Stimulated activated naive CD8-positive, alpha-beta T cell treated with anti-CD3 and anti-CD28 coated beads, Interleukin-15, Interleukin-2, amounts not matched to agents 100 ng/mL and 50 ng/mL, for 24 hours (primary cell): ENCODE measurements around the gene CPM.
"Not testable (repeated sequence)": the region's sequence is repeated elsewhere in the genome, so short reads cannot be mapped to it uniquely, and the experiment has no call there.

Experiments
- H3K27ac Mint-ChIP-seq: one replicate; pipeline ENCODE4 v1.8.0; 2021; ENCODE audit warnings: mild to moderate bottlenecking, mixed read lengths
- H3K27me3 Mint-ChIP-seq: one replicate; pipeline ENCODE4 v1.8.0; 2021; ENCODE audit warnings: mixed read lengths
- H3K36me3 Mint-ChIP-seq: one replicate; pipeline ENCODE4 v1.8.0; 2021; ENCODE audit warnings: low read depth, mixed read lengths
- H3K4me1 Mint-ChIP-seq: one replicate; pipeline ENCODE4 v1.8.0; 2021; ENCODE audit warnings: low read depth, mixed read lengths
- H3K4me3 Mint-ChIP-seq: one replicate; pipeline ENCODE4 v1.8.0; 2021; ENCODE audit warnings: mild to moderate bottlenecking, mixed read lengths
- H3K9me3 Mint-ChIP-seq: one replicate; pipeline ENCODE4 v1.8.0; 2021; ENCODE audit warnings: mixed read lengths

Gene CPM

DNA sequence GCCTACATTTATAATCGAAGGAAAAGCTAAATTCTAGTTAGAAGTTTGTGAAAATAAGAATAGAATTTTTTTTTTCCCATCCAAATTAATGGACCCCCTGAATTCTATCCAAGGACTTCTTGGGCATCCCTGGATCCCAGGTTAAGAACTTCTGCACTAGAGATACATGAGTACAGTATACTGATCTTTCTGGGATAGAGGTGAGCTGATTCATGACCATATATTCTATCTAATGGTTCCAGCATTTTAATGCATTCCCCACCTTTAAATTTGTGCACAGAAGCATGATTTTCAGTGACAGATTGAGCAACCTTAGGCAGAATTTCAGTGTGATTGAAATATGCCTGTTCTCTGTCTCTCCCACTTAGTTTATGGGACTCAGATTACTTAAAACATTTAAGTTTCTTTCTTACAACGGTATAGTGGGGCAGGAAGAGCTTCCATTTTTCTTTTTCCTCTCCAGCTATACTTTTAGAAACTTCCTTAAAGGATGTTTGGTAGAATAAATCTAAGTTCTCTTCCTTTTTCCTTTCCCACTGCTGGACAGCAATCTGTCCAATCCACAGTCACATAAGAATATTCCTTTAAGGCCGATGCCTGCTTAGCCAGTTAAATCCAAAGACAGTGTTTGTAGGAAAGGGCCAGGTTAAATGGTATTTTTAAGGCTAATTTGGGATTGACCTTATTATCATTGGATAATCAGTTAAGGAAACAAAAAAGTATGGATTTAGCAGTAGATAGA is 118.3 kb downstream of the CPM start:
- Mint-ChIP-seq H3K27ac (peak overlapping the region; percentile 1), H3K36me3 (peaks cover 73% of the 10 kb centered on the region), H3K4me3 (no peak overlapping the region), H3K9me3 (no peaks in the 10 kb centered on the region), H3K27me3 (no peaks in the 10 kb centered on the region), H3K4me1 (peaks cover 48% of the 10 kb centered on the region)

DNA sequence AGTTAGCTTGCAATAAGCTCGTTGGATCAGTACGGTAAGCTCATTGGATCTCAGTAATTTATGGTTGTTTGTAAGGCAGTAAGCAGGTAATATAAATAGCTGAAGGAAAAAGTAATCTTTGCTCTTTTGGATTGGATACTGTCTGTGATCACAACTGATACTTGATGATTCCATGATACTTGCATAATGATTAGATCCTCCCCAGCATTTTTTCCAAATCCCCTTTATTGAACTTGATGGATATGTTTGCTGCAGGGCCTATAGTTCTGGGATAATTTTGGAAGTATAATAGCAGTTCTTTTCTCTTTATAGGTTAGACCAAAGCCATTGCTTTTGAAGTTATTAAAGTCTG is 119.8 kb downstream of the CPM start:
- no peaks in the 10 kb centered on the region for H3K27me3 Mint-ChIP-seq
- peaks cover 74% of the 10 kb centered on the region for H3K36me3 Mint-ChIP-seq
- no peak overlapping the region for H3K4me3 Mint-ChIP-seq
- H3K4me1 Mint-ChIP-seq: peaks cover 60% of the 10 kb centered on the region
- H3K27ac Mint-ChIP-seq: no peak overlapping the region
- H3K9me3 Mint-ChIP-seq: no peaks in the 10 kb centered on the region

DNA sequence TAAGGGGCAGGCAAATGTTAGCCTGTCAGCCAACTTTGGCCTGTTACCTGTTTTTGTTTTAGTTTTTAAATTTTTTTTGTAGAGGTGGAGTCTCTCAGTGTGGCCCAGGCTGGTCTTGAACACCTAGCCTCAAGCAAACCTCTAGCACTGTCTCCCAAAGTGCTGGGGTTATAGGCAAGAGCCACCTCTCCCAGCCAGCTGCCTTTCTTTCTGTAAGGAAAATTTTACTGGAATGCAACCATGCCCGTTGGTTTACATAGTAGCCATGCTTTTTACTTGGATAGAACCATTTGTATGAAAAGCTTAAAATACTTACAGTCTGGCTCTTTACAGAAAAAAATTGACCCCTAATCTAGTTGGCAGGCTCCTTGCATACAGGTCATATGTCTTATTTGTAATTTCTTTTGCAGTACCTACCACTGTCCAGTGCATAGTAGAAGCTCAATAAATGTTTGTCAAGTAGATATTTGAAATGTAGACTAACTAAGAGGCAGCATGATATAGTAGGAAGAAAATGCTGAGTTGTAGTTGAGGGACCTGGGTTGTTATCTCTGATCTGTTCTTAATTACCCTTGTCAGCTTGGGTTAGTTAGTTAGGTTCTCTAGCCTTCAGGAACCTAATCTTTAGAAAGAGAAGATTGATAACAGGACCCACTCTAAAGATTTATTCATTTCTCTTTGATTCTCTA is 120.3 kb downstream of the CPM start:
- H3K4me3 Mint-ChIP-seq: peak overlapping the region; percentile 38
- H3K27me3 Mint-ChIP-seq: no peaks in the 10 kb centered on the region
- H3K9me3 Mint-ChIP-seq: no peaks in the 10 kb centered on the region
- H3K27ac Mint-ChIP-seq: no peak overlapping the region
- H3K36me3 Mint-ChIP-seq: peaks cover 74% of the 10 kb centered on the region
- H3K4me1 Mint-ChIP-seq: peaks cover 60% of the 10 kb centered on the region

DNA sequence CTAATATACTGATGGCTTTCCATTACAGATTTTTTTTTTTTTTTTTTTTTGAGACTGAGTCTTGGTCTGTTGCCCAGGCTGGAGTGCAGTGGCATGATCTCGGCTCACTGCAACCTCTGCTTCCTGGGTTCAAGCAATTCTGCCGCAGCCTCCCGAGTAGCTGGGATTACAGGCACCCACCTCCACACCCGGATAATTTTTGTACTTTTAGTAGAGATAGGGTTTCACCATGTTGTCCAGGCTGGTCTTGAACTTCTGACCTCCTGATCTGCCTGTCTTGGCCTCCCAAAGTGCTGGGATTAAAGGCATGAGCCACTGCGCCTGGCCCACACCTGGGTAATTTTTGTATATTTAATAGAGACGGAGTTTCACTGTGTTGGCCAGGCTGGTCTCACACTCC is 121.4 kb downstream of the CPM start:
- H3K27ac Mint-ChIP-seq: peak overlapping the region; percentile 76
- peaks cover 66% of the 10 kb centered on the region for H3K36me3 Mint-ChIP-seq
- H3K27me3 Mint-ChIP-seq, H3K4me3 Mint-ChIP-seq, H3K9me3 Mint-ChIP-seq: not testable (repeated sequence)
- peaks cover 68% of the 10 kb centered on the region for H3K4me1 Mint-ChIP-seq

DNA sequence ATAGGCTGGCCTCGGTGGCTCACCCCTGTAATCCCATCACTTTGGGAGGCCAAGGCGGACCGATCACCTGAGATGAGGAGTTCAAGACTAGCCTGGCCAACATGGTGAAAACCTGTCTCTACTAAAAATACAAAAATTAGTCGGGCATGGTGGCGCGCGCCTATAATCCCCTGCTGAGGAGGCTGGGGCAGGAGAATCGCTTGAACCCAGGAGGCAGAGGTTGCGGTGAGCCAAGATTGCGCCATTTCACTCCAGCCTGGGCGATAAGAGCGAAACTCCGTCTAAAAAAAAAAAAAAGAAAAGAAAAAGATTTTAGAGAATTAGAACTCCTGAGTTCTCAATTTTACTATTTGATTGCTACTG is 123.0 kb downstream of the CPM start:
- Mint-ChIP-seq H3K36me3 (peaks cover 54% of the 10 kb centered on the region), H3K27ac (peak overlapping the region; percentile 99), H3K4me3 (peak overlapping the region; percentile 95), H3K4me1 (peaks cover 62% of the 10 kb centered on the region)
- not testable (repeated sequence) for H3K9me3 Mint-ChIP-seq, H3K27me3 Mint-ChIP-seq

DNA sequence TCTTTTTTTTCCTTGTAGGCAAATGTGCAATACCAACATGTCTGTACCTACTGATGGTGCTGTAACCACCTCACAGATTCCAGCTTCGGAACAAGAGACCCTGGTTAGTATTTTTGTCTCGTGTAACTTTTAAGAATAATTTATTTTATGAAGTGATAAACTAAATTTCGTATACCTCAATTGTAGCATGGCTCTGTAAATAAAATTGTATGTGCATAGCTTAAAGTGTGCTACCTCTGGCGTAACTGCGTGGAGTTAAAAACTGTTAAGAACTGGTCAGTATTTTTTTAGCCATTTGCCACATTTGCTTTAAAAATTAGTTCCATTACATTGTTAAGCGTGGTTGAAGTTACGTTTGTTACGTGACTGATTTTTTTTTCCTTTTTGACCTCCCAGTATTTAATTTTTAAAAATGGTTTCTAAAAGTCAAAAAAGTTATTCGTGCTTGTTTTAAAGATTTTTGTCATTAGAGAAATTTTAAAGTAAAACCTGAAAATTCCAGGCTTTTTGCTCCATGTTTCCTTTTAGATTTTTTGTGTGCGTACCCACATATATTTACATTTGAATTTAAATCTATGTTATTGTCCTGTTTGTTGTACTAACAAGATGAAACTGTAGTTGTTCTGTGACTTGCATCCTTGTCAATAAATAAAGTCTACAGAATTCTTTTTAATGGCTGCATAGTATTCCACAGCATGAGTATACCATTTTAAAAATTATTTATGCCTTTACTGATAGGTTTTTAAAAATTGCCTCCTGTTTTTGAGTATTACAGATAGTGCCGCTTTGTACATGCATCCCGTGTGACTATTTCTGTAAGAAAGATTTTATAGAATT is 123.6 kb downstream of the CPM start:
- H3K36me3 Mint-ChIP-seq: peaks cover 48% of the 10 kb centered on the region
- H3K9me3 Mint-ChIP-seq: no peaks in the 10 kb centered on the region

DNA sequence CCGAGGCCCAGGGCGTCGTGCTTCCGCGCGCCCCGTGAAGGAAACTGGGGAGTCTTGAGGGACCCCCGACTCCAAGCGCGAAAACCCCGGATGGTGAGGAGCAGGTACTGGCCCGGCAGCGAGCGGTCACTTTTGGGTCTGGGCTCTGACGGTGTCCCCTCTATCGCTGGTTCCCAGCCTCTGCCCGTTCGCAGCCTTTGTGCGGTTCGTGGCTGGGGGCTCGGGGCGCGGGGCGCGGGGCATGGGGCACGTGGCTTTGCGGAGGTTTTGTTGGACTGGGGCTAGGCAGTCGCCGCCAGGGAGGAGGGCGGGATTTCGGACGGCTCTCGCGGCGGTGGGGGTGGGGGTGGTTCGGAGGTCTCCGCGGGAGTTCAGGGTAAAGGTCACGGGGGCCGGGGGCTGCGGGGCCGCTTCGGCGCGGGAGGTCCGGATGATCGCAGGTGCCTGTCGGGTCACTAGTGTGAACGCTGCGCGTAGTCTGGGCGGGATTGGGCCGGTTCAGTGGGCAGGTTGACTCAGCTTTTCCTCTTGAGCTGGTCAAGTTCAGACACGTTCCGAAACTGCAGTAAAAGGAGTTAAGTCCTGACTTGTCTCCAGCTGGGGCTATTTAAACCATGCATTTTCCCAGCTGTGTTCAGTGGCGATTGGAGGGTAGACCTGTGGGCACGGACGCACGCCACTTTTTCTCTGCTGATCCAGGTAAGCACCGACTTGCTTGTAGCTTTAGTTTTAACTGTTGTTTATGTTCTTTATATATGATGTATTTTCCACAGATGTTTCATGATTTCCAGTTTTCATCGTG is 124.4 kb downstream of the CPM start:
- no peaks in the 10 kb centered on the region for H3K9me3 Mint-ChIP-seq
- no peaks in the 10 kb centered on the region for H3K27me3 Mint-ChIP-seq
- peak overlapping the region; percentile 95 for H3K4me3 Mint-ChIP-seq
- H3K27ac Mint-ChIP-seq: peak overlapping the region; percentile 99
- peaks cover 51% of the 10 kb centered on the region for H3K4me1 Mint-ChIP-seq
- H3K36me3 Mint-ChIP-seq: peaks cover 43% of the 10 kb centered on the region

More for the DNA sequence above, 123.6 kb downstream of the CPM start:
- H3K27ac Mint-ChIP-seq: peak overlapping the region; percentile 99
- peak overlapping the region; percentile 95 for H3K4me3 Mint-ChIP-seq
- H3K27me3 Mint-ChIP-seq: no peaks in the 10 kb centered on the region
- H3K4me1 Mint-ChIP-seq: peaks cover 56% of the 10 kb centered on the region

DNA sequence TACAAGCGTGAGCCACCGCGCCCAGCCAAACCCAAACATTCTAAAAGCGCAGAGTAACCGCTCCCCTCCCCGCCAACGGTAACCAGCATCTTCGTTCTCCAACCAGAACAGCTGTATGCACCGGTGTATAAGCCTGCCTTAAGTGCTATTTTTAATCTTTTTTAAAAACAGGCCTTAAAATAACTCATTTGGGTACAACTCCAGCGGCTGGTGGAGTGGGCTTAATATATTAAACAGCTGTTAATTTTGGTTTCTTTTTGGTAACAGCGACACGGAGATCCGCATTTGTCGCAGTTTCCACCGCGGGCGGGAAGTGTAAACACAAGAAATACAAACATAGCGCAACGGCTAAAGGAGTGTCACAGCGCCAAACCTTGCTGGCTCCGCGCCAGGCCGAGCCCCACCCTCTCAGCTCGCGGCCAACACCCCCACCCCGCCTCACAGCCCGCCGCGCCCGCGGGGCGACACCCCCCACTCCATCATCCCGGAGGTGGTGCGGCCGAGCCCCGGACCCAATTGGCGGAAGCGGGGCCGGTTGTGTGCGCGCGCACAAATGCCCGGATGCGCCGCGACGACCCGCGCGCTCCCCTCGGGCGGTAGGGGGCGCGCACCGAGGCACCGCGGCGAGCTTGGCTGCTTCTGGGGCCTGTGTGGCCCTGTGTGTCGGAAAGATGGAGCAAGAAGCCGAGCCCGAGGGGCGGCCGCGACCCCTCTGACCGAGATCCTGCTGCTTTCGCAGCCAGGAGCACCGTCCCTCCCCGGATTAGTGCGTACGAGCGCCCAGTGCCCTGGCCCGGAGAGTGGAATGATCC is 125.2 kb downstream of the CPM start, which contains the start of gene MDM2:
MDM2 (plus strand) TSS at position 602 of the 812 bp plus-strand sequence. CDS start 301 bp downstream, outside the sequence.
- no peaks in the 10 kb centered on the region for H3K9me3 Mint-ChIP-seq
- peaks cover 35% of the 10 kb centered on the region for H3K36me3 Mint-ChIP-seq
- peaks cover 44% of the 10 kb centered on the region for H3K4me1 Mint-ChIP-seq
- no peaks in the 10 kb centered on the region for H3K27me3 Mint-ChIP-seq
- peak within 1 kb of the TSS; percentile 99 for H3K27ac Mint-ChIP-seq
- H3K4me3 Mint-ChIP-seq: peak within 1 kb of the TSS; percentile 95

DNA sequence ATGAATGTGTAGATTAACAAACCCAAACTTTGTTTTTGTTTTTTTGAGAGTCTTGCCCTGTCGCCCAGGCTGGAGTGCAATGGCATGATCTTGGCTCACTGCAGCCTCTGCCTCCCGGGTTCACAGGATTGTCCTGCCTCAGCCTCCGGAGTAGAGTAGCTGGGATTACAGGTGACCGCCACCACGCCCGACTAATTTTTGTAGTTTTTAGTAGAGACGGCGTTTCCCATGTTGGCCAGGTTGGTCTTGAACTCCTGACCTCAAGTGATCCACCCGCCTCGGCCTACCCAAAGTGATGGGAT is 125.7 kb downstream of the CPM start:
- Mint-ChIP-seq H3K4me3 (peak overlapping the region; percentile 95), H3K27ac (peak overlapping the region; percentile 99)

DNA sequence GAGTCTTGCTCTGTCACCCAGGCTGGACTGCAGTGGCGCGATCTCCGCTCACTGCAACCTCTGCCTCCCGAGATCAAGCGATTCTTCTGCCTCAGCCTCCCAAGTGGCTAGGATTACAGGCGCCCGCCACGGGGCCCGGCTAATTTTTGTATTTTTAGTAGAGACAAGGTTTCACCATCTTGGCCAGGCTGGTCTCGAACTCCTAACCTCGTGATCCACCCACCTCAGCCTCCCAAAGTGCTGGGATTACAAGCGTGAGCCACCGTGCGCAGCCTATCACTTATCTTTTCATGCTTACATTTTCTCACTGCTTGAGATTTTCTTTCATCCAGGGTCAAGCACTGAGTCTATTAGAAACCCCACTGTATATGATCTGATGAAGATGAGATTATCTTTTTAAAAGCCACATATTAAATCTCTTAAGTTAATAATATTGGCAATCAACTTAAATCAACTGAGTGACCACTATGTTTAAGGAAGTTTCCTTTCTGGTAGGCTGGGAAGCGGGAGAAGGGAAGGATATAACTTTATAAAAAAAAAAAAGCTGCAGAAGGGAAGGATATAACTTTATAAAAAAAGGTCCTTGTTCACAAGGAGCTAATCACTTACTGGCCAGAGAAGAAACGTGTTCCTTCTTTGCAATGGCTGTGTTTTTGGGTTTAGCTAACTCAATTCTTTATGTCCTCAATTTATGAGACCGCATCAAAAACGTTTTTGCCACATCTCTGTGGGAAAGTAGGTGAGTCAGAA is 126.3 kb downstream of the CPM start:
- Mint-ChIP-seq H3K27me3 (no peaks in the 10 kb centered on the region), H3K36me3 (peaks cover 26% of the 10 kb centered on the region), H3K27ac (peak overlapping the region; percentile 99), H3K9me3 (no peaks in the 10 kb centered on the region), H3K4me3 (peak overlapping the region; percentile 95), H3K4me1 (peaks cover 34% of the 10 kb centered on the region)

More for the DNA sequence above, 125.7 kb downstream of the CPM start:
- H3K9me3 Mint-ChIP-seq, H3K27me3 Mint-ChIP-seq: not testable (repeated sequence)
- peaks cover 29% of the 10 kb centered on the region for H3K36me3 Mint-ChIP-seq
- peaks cover 38% of the 10 kb centered on the region for H3K4me1 Mint-ChIP-seq

DNA sequence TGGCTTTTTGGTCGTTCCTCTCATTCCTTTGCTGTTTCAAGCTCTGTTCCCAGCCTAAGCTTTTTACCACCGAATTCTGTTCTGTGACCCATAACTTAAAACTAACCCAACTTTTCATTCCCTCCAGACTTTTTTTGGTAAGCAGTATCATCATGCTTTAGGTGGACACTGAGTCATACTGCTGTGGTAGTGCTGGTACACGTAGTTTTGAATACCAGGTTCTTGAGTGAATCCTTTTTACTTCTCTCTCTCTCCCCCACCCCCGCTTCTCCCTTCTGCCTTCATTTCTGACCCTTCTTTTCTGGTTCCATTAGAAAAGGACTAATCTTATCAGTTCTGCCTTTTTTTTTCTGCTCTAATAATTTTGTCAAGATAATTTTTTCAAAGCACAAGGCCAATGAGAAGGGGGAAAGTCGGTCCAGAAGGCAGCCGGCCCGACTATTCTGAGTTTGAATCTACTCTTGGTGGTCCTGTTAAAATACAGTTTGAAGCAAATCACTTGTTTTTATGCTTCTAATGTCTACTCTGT is 127.3 kb downstream of the CPM start:
- Mint-ChIP-seq H3K4me1 (peaks cover 25% of the 10 kb centered on the region), H3K27me3 (no peaks in the 10 kb centered on the region), H3K27ac (no peak overlapping the region), H3K9me3 (no peaks in the 10 kb centered on the region), H3K4me3 (no peak overlapping the region), H3K36me3 (peaks cover 16% of the 10 kb centered on the region)

DNA sequence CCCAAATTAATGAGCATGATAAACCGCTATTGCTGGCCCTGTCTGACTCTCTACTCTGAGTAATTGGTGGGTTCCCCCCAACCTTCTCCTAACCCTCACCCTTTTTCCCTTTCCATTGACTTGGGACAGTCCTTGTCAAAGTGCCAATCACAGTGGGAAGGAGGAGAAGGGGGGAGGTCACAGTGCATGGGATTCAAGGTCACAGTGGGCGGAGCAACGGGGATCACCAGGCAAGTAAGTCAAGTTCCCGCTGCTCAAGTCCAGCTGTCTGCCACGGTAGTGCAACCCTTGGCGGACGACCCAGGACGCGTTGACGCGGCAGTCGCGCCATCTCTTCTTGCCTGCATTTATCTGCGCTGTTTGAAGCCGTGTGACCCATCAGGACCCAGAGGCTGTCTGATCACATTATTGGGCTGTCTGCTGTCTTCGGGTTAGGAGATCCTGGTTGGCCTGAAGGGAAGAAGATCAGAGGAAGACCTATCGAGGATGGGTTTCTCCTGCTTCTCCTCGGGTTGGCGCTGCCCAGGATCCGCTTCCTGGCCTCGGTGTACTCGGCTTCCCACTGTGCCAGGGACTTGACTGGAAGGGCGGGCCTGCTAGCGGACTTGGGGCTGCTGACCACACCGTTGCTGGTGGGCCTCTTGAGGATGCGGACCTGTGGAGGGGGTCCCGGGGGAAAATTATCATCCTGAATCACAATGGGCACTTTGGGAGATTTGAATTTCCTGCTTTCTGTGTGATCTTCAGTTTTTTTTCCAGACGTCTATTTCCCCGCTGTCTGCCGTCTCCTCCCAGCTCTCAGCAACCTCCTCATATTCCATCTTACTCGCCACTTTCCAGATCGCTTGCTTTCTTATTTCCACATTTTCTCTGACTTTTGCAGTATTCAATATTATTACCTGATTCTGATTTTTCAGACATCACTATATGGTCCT is 128.0 kb downstream of the CPM start:
- Mint-ChIP-seq H3K9me3 (no peaks in the 10 kb centered on the region), H3K27ac (no peak overlapping the region), H3K27me3 (no peaks in the 10 kb centered on the region), H3K4me3 (no peak overlapping the region), H3K36me3 (peaks cover 13% of the 10 kb centered on the region), H3K4me1 (peaks cover 23% of the 10 kb centered on the region)
